Activated CD4-positive, alpha-beta T cell treated with anti-CD3 and anti-CD28 coated beads for 1 hour (primary cell): ENCODE measurements around the gene CUBN.

Experiments used
- DNase-seq: peaks from one replicate; pipeline ENCODE4 v3.0.0-alpha.2; 2020

CUBN gene

DNA sequence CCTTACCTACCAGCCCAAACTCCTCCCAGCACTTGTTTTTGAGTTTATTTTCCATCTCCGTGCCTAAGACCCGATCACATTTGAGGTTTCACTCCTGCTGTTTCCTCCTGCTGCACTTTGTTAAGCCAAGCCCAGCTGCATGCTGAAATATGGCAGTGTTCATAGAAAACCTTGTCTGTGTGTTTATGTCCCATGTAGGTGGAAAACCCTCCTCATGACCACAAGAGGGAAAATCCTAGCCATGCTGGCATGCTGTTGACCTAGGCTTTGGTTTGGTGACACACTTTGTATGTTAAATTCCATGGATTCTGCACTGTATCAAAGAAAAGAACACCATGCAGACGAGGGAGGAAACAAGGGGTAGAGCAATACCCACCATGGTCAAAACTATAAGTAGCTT lies 154.4 kb downstream of the CUBN start:
- no peak for DNase-seq

- DNase-seq: no peak
Measured at GRCh38 chr10:16968416-16969041, 161.1 kb downstream of the CUBN start.

DNA sequence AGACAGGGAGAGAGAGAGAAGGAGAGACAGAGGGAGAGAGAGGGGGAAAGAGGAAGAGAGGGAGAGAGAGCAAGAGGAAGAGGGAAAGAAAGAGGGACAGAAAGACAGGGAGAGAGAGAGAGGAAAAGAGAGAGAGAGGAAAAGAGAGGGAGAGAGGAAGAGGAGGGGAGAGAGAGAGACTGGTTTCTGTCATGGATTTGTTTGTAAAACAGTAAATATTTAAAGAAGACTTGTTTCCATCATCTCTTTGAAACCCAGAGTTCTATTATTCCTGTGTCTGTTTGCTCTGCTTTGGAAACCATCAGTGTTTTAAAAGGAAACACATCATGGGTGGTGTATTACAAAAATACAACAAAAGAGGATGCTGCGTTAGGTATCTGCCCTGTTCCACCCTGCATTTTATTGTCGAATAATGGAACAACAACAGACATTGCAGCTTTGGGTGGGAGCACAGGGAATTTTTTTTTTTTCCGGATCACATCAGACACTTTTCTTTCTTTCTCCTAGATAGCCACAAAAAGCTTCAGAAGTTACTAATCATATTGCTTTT lies 161.7 kb downstream of the CUBN start:
- no peak for DNase-seq

DNA sequence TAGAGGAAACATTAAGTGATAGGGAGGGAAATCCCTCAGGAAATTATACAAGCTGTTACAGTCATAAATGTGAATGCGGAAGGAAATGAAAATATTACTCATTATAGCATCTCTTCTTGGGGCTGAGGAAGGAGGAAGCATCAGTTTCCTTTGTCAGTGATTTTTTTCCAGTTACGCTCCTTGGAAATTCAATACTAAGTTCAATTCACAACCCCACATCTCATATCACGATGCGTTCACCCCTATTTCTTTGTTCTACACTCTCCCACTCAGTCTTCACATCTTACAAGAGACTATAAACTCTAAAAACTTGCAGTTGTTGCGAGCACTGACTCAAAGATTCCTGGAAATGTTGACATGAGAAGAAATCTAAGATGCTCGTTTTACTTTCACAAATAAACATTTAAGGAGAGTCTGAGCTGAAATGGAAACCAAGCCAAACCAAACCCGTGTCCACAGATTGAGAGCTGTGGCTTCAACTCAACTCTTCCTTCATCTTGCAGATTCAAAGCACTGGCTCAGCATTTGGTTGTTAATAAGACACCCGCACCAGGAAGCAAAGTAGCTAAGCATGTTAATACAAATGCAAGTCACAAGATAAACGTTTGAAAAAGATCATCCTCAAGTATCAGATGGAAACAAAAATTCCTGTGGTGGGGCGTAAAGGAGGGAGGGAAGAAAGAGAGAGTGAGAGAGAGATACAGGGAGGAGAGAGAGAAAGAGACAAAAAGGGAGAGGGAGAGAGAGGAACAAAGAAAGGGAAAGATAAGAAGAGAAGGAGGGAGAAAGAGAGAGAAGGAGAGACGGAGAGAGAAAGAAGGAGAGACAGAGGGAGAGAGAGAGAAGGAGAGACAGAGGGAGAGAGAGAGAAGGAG lies 162.4 kb downstream of the CUBN start:
- DNase-seq: no peak

DNA sequence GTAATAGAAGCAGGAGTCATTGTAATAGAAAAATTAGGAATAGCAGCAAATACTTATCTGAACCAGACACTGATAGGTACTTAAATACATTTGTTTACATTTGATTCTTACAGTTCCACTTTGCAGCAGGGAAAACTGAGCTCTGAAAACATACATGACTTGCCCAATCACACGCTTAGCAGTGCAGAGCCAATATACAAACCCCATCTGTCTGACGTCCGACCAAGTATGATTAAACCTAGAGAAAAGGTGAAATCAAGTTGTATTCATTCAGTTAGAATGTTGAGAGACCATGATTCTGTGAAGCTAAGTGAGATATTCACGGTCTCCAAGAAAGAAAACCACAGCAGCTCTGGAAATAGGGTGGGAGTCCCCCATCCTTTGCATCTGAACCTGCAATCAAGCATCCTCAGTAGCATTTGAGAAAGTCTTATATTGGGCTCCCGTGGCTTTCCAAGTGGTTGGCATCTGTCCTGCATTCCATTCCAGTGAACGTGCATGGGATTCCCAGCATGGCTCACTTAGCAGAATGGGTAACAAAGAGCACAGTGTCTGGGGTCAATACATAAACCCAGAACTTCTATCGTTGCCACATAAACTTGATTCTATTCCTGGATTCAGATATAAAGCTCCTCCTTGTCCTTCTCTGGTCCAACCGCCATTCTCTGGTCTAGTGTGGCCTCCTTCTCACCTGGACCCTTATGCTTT lies 163.7 kb downstream of the CUBN start:
- DNase-seq: no peak

GRCh38 chr10:16965344-16965616 lies 164.3 kb downstream of the CUBN start:
- no peak for DNase-seq

- no peak for DNase-seq
Measured at GRCh38 chr10:16964576-16965343, 164.9 kb downstream of the CUBN start.

DNA sequence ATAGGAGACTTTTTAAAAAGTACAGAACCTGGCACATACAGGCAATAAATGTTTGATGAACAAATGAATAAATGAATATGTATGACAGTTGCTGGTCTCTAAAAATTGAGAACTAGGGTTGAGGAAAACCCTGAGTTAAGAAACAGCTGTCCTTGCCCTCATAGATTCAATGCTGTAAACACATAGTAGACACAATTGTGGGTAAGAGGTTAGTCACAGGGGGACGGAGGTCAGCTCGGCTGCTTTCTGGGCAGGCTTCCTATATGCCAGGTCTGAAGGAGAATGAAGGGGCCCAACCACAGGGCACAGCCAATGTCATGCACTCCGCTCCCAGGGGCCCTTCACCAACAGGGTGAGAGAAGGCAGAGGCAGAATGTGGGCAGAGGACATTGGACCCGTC lies 169.1 kb downstream of the CUBN start:
- no peak for DNase-seq

- no peak for DNase-seq
Measured at GRCh38 chr10:16957038-16957437, 172.6 kb downstream of the CUBN start.

GRCh38 chr10:16954280-16955030 lies 175.2 kb downstream of the CUBN start:
- no peak for DNase-seq

GRCh38 chr10:16953270-16953669 lies 176.3 kb downstream of the CUBN start:
- no peak for DNase-seq

- no peak for DNase-seq
Measured at GRCh38 chr10:16952610-16953009, 177.0 kb downstream of the CUBN start.

DNA sequence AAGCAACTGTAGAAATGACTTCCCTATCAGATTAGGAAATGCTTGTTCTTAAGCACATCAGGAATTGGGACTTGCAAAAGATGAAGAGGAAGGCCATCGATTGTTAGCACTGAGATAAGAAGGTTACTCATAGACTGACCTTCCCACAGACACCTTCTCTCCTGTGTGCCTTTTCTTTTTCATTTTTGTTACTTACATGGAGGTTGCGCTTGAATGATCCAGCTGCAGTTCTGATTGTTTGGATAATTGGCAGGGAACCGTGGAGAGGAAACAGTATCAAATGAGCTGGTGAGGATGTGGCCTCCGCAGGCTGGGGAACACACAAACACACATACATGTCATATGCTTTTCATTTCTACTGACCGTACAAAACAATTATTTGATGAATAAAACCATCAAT lies 177.5 kb downstream of the CUBN start:
- no peak for DNase-seq

- no peak for DNase-seq
Measured at GRCh38 chr10:16950656-16951601, 178.7 kb downstream of the CUBN start.

- no peak for DNase-seq
Measured at GRCh38 chr10:16949816-16950215, 179.8 kb downstream of the CUBN start.

DNA sequence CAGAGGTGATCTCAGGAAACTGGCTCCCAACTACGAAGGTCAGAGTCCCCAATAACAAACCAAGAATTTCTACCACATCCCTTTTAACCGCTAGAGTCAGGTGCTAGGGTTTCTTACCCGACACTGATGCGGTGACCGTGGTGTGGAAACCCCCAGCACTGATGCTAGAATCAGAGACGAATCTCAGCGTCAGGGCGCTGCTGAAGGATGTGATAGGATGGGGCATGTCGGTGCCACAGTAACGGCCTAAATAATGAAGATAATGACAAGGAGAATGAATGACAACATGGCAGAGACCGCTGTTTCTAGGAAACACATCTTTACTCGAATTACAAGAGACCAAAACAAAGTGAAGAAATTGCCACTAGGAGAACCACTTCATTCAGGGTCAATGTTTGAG lies 181.2 kb downstream of the CUBN start:
- no peak for DNase-seq

- DNase-seq: no peak
Measured at GRCh38 chr10:16947069-16947468, 182.5 kb downstream of the CUBN start.

DNA sequence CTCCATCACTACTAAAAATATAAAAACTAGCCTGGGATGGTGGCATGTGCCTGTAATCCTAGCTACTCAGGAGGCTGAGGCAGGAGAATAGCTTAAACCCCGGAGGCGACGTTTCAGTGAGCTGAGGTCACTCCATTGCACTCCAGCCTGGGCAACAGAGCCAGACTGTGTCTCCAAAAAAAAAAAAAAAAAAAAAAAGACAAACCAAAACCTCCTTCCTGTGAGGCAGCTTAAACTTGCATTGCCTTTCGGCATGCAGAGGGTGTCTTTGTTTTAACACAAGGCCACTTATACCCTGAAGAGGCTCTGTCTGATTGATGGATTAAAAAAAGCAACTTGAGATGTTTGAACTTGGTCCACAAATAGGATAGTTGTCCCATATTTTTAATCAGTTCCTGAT lies 184.0 kb downstream of the CUBN start:
- DNase-seq: no peak

GRCh38 chr10:16944986-16945385 lies 184.6 kb downstream of the CUBN start:
- DNase-seq: no peak

GRCh38 chr10:16944402-16944801 lies 185.2 kb downstream of the CUBN start:
- DNase-seq: no peak
